SK-N-MC (cell line): ENCODE measurements around the gene PCED1B.

Experiments
- EZH2 ChIP-seq: fragments of 200-600 bp; sonication (generic); IDR thresholded peaks from one replicate; pipeline ENCODE4 v1.6.1; 2017; ENCODE audit warnings: antibody characterized with exemption
- POLR2AphosphoS5 ChIP-seq: IDR thresholded peaks from 2 replicates; pipeline ENCODE4 v1.6.1; 2012; ENCODE audit warnings: mild to moderate bottlenecking, low read depth, low read length, borderline replicate concordance

GRCh38 chr12:47158792-47159191, 79.4 kb downstream of the PCED1B start:
- no peak for TF ChIP-seq EZH2
- no peak for TF ChIP-seq POLR2AphosphoS5
